ENCODE results near the gene PGGT1B. TPM values are rescaled to one million over a fixed set of nuclear protein-coding genes. Genes with fewer than 3 reads are reported as not detected.

The PGGT1B gene
- 43.0 and 50.4 TPM in 2 replicates for total RNA-seq (ENCODE audit: low replicate concordance)
- long read RNA-seq, full-length matches to known transcripts: 61 of 79 reads
- long read RNA-seq, partial matches to known transcripts: 2 of 79 reads
- long read RNA-seq, other reads (novel, unspliced or antisense): 16 of 79 reads

DNA sequence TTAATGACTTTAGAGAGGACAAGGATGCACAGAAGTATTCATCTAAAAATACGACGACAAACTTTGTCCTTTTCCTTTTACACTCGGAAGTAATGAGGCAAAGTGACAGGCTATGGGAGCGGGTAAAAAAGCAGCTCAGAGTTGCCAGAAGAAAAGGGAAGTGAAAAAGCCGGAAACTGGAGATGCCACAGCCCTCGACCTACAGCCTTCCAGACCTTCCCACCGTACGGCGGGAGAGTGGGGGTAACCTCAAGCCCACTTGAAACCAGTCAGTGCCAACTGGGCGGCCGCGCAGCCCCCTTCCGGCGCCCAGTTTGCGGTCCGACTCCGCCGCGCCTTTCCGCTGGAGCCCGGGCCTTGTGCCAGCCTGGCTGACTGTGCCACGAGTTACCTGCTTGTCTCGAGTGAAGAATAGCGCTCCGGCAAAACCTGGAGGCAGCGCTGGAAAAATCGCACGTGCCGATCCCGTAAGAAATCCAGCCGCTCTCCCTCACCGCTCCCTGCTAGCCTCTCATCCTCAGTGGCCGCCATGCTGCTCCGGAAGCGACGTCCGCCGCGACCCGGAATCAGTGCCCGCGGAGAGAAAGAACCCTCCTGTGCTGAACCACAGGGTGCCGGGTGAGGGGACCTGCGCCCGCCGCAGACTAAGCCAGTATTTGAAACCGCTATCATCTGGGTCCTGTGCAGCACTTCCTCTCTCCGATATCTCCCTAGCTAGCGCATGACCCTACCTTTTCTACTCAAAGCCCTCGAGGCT lies at the start of gene PGGT1B:
PGGT1B (minus strand) TSS at position 557 of the 757 bp plus-strand sequence; CDS start at position 531, 26 bp downstream.
- peaks cover 31% of the 10 kb centered on the region for H3K4me1 Mint-ChIP-seq (ENCODE audit: unreplicated experiment)
- TF ChIP-seq, protein P1, sequence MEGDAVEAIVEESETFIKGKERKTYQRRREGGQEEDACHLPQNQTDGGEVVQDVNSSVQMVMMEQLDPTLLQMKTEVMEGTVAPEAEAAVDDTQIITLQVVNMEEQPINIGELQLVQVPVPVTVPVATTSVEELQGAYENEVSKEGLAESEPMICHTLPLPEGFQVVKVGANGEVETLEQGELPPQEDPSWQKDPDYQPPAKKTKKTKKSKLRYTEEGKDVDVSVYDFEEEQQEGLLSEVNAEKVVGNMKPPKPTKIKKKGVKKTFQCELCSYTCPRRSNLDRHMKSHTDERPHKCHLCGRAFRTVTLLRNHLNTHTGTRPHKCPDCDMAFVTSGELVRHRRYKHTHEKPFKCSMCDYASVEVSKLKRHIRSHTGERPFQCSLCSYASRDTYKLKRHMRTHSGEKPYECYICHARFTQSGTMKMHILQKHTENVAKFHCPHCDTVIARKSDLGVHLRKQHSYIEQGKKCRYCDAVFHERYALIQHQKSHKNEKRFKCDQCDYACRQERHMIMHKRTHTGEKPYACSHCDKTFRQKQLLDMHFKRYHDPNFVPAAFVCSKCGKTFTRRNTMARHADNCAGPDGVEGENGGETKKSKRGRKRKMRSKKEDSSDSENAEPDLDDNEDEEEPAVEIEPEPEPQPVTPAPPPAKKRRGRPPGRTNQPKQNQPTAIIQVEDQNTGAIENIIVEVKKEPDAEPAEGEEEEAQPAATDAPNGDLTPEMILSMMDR (conservative IDR thresholded peaks at IDR 0.05): no peak
- H3K27ac Mint-ChIP-seq: peak within 1 kb of the TSS; percentile 91
- peaks cover 8% of the 10 kb centered on the region for H3K36me3 Mint-ChIP-seq
- H3K9me3 Mint-ChIP-seq: no peaks in the 10 kb centered on the region
- peak; percentile 76 for DNase-seq (ENCODE audit: extremely low spot score, unreplicated experiment)
- H3K27me3 Mint-ChIP-seq: no peaks in the 10 kb centered on the region
- peak within 1 kb of the TSS; percentile 95 for H3K4me3 Mint-ChIP-seq

DNA sequence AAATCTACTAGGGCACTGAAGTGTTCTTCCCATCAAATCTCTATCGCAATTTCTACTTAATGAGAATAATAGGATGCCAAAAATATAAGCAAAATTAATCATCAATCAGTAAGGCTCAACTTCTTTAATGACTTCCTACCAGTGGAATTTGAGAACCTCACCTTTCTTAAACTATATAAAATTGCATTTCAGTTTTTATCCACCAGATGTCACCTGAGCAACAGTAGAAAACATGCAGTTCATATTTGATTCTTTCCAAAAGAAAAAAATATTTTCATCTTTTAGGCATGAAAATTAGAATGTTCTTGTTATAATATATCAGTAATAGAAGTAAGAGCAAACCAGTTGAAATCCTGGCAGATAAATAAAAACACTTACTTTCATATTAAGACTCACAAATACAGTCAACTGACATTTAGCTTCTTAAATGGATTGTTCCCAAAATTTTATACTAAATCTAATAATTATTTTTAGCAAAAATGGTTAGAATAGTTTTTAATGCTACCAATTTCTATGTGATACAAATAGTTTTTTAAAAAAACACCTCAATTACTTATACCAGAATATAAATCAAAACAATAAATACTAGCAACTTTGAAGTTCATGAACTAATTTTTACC lies 47.2 kb upstream of the PGGT1B start:
- no peaks in the 10 kb centered on the region for H3K36me3 Mint-ChIP-seq
- H3K9me3 Mint-ChIP-seq: no peaks in the 10 kb centered on the region
- no peak overlapping the region for H3K27ac Mint-ChIP-seq
- H3K27me3 Mint-ChIP-seq: peaks cover 16% of the 10 kb centered on the region
- TF ChIP-seq, protein P1 (conservative IDR thresholded peaks at IDR 0.05): peak; percentile 87
- H3K4me3 Mint-ChIP-seq: no peak overlapping the region
- no peak for DNase-seq (ENCODE audit: extremely low spot score, unreplicated experiment)
- H3K4me1 Mint-ChIP-seq (ENCODE audit: unreplicated experiment): no peaks in the 10 kb centered on the region

DNA sequence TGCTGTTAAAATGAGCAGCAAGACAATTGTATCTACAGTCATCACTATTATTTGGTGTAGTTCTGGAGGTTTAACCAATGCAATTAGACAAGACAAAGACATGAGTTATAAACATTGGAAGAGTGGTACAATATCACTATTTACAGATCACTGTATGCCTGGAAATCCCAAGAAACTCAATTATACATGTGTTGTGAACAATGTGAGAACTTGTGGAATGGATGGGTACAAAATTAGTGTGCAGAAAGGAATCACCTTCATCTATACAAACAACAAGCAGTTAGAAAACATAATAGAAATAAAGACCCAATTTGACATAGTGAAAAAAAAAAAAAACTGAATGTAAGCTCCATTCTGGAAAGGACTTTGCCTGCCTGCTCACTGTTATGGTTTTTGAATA lies 46.1 kb upstream of the PGGT1B start:
- no peak for DNase-seq (ENCODE audit: extremely low spot score, unreplicated experiment)
- Mint-ChIP-seq H3K27ac (no peak overlapping the region), H3K4me1 (ENCODE audit: unreplicated experiment) (no peaks in the 10 kb centered on the region), H3K27me3 (peaks cover 18% of the 10 kb centered on the region), H3K36me3 (no peaks in the 10 kb centered on the region), H3K4me3 (no peak overlapping the region), H3K9me3 (no peaks in the 10 kb centered on the region)
- TF ChIP-seq, protein P1 (conservative IDR thresholded peaks at IDR 0.05): no peak

DNA sequence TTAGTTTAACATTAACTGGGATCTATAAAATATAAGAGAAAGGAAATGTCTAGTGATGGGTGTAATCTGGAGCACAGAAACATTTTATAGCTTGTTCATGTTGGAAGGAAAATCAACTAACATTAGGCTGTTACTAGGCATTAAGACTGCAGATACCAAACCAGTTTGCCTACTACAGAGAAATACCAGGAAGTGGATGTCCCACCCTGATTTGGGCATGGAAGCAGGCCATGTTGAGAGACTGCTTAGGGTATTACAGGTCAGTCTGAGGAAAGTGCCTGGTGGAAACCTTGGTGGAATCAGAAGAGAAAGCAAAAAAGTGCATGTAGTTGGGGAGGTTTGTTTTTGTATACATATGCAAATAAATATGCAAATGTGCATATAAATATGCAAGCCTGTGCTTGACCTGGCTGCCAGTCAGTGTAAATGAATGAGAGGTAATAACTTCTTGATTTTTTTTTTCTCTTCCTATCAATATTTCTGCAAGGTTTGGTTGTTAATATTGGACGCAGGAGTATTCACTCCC lies 43.4 kb upstream of the PGGT1B start:
- Mint-ChIP-seq H3K27ac (peak overlapping the region; percentile 52), H3K36me3 (no peaks in the 10 kb centered on the region), H3K27me3 (peaks cover 20% of the 10 kb centered on the region), H3K4me1 (ENCODE audit: unreplicated experiment) (no peaks in the 10 kb centered on the region), H3K9me3 (no peaks in the 10 kb centered on the region), H3K4me3 (no peak overlapping the region)
- DNase-seq (ENCODE audit: extremely low spot score, unreplicated experiment): no peak
- TF ChIP-seq, protein P1 (conservative IDR thresholded peaks at IDR 0.05): no peak

DNA sequence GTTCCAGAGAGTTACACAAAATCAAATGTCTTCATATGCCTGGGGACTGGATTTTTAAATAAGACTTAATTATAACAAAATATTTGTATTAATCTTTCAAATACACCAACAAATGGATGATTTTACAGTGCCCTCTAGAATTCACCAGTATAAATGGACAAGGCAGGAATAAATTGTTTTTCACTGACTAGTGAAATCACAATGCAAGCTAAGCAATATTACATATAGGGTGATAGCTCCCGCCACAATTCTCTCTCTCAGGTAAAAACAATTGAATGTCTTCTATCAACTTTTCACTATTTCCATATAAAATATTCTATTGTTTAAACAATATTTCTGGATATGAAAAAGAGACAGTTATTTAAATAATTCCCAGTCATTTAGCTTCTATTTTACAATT lies 41.8 kb upstream of the PGGT1B start:
- no peaks in the 10 kb centered on the region for H3K36me3 Mint-ChIP-seq
- H3K27ac Mint-ChIP-seq: no peak overlapping the region
- TF ChIP-seq, protein P1 (conservative IDR thresholded peaks at IDR 0.05): no peak
- H3K4me3 Mint-ChIP-seq: no peak overlapping the region
- H3K4me1 Mint-ChIP-seq (ENCODE audit: unreplicated experiment): no peaks in the 10 kb centered on the region
- no peak for DNase-seq (ENCODE audit: extremely low spot score, unreplicated experiment)
- H3K27me3 Mint-ChIP-seq: peaks cover 15% of the 10 kb centered on the region
- no peaks in the 10 kb centered on the region for H3K9me3 Mint-ChIP-seq
